Kidney epithelial cell (primary cell): Measurements from ENCODE around the gene B3GALT6. TPM values are rescaled to one million over a fixed set of nuclear protein-coding genes. Genes with fewer than 3 reads are reported as not detected.

Source experiments
- DNase-seq: peaks from one replicate; pipeline ENCODE4 v3.0.0-alpha.2; 2010; ENCODE audit warnings: low read depth
- H3K27me3 ChIP-seq: 2 replicates; pipeline ENCODE4 v1.6.0; 2011; ENCODE audit warnings: low read length; ENCODE audit not compliant: control insufficient read depth, insufficient read depth
- H3K36me3 ChIP-seq: 2 replicates; pipeline ENCODE4 v1.5.1; 2011; ENCODE audit warnings: low read length; ENCODE audit not compliant: control insufficient read depth, insufficient read depth
- H3K4me3 ChIP-seq: 2 replicates; pipeline ENCODE4 v1.5.1; 2011; ENCODE audit warnings: low read depth, mild to moderate bottlenecking, control low read depth, low read length
- CTCF ChIP-seq: IDR thresholded peaks from 2 replicates; pipeline ENCODE4 v1.5.1; 2011; ENCODE audit warnings: mild to moderate bottlenecking, moderate library complexity, low read length, control low read depth, inconsistent platforms; ENCODE audit not compliant: insufficient read depth, poor library complexity, severe bottlenecking
- total RNA-seq: library from RNA; depleted of rRNA; stranded (reverse); fragments of >200 nt; gene quantifications from 2 replicates; pipeline ENCODE4 v1.2.3, GENCODE V29; 2015

B3GALT6 gene
- total RNA-seq, 1 donor from 2014 or later: 43.7 TPM

DNA sequence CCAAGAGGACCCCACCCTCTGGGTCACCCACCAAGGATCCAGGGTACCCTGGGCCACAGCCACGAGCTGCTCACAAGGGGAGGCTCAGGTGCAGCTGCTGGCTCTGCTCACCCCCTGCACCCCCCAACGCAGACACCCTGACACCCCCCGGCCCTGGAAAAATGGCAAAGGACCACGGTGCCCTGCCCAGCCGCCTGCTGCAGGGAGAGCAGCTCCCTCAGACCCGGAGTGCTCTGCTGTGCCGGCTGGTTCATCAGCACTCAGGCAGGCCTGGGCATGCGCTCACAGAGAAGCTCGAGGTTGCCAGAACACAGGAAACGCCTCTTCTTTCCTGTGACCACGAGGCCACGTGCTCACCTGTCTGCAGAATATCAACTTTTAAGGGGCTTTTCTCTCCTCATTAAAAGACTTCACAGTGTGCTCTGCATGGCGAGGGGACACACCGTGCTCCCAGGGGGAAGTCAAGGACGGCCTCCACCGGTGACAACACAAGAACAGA is 18.8 kb downstream of the B3GALT6 start:
- Histone ChIP-seq H3K4me3 (no peak overlapping the region), H3K27me3 (peaks cover 18% of the 10 kb centered on the region), H3K36me3 (no peaks in the 10 kb centered on the region)
- no peak for DNase-seq
- no peak for TF ChIP-seq CTCF

DNA sequence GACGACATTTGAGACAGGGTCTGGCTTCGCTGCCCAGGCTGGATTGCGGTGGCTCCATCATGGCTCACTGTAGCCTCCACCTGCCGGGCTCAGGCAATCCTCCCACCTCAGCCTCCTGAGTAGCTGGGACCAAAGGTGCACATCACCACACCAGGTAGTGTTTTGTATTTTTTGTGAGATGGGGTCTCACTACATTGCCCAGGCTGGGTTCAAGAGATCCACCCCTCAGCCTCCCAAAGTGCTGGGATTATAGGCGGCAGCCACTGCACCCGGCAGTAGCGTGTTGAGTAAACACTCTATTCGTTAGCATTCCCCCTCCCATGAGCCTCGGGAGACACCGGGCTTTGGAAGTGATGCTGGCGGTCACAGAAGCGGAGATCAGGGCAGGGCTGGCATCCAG is 21.3 kb downstream of the B3GALT6 start:
- no peak for TF ChIP-seq CTCF
- H3K36me3 ChIP-seq: no peaks in the 10 kb centered on the region
- no peak overlapping the region for H3K4me3 ChIP-seq
- no peak for DNase-seq
- no peaks in the 10 kb centered on the region for H3K27me3 ChIP-seq

DNA sequence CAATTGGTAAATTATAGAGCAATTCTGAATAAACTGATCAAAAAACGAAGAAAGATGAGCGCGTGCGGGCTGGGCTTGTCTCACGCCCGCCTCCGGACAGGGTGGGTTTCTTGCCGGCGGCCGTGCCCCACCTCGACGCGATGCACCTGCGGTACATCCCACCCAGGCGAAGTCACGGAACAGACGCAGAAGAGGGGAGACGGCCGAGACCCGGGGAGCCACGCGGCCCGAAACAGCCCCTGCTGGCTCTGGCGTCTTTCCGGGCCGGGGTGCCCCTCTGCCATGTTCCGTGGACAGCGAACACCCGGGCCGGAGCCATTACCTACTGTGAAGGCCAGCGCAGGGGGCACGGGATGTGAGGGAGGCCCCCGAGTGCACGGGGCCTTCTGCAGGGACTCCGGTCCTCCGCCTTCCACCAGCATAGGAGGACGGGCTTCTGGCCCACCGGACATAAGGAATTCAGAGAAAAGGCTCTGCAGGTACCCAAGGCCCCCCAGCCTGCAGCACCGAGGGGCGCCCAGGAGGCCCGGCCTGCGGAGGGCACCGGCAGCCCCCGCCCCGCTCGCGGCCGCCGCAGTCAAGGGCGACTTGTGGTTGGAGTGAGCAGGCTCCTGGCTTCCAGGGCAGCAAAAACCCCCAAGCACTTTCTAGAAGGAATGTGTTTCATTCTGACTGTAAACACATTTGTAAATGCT is 22.1 kb downstream of the B3GALT6 start:
- no peak for DNase-seq

GRCh38 chr1:1254667-1254998 is 22.6 kb downstream of the B3GALT6 start:
- no peak for TF ChIP-seq CTCF
- no peak for DNase-seq
- H3K4me3 ChIP-seq: no peak overlapping the region
- peaks cover 1% of the 10 kb centered on the region for H3K36me3 ChIP-seq
- no peaks in the 10 kb centered on the region for H3K27me3 ChIP-seq

More for the DNA sequence above, 22.1 kb downstream of the B3GALT6 start:
- Histone ChIP-seq H3K36me3 (peaks cover 1% of the 10 kb centered on the region), H3K4me3 (no peak overlapping the region), H3K27me3 (no peaks in the 10 kb centered on the region)
- no peak for TF ChIP-seq CTCF

DNA sequence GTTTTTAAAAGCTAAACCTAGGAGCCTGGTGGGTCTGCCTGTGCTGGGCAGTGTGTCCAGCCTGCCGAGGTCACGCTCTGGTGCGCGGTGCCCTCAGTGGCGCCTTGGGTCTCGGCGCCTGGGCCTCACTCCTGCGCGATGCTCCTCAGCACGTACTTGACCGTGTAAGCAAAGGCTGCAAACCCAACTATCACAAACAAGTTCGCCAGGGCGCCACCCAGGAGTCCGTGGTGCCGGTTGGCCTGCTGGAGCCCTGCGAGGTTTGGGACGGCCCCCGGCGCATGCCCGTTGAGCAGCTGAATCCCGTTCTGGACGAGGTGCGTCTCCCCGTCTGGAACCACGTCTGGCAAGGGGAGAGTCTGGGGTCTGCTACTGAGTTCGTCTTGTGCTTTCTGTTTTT is 23.0 kb downstream of the B3GALT6 start:
- no peak for TF ChIP-seq CTCF
- Histone ChIP-seq H3K4me3 (no peak overlapping the region), H3K27me3 (no peaks in the 10 kb centered on the region), H3K36me3 (peaks cover 1% of the 10 kb centered on the region)
- DNase-seq: no peak

DNA sequence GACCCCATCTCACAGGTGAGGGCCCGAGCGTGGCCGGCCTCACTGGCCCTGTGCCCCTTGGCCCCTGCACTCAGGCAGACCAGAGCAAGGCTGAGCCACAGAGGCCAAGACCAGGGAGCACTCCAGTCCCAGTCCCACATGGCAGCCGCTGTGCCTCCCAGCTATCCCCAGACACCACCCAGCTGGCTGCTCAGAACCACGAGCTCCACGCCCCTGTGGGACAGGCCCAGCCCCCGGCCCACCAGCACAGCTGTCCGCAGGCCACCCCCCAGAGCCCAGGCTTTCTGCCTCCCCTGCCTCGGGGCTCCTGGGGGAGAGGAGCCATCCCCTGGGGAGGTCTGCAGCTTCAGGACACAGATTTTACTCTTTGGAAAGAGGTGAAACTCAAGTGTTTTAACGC is 23.6 kb downstream of the B3GALT6 start:
- Histone ChIP-seq H3K27me3 (no peaks in the 10 kb centered on the region), H3K4me3 (no peak overlapping the region), H3K36me3 (peaks cover 1% of the 10 kb centered on the region)
- no peak for DNase-seq
- no peak for TF ChIP-seq CTCF
